ENCODE data around the gene PIP4K2A. TPM values are rescaled to one million over a fixed set of nuclear protein-coding genes. Genes with fewer than 3 reads are reported as not detected.

The PIP4K2A gene
- total RNA-seq, 1 donor from 2014 or later: 22.4 TPM

- H3K4me1 Mint-ChIP-seq (ENCODE audit: low read depth): peaks cover 19% of the 10 kb centered on the region
- no peak overlapping the region for H3K4me3 Mint-ChIP-seq (ENCODE audit: low read depth)
- no peak for DNase-seq (ENCODE audit: low spot score, unreplicated experiment)
- no peak overlapping the region for H3K27ac Mint-ChIP-seq
- no peaks in the 10 kb centered on the region for H3K9me3 Mint-ChIP-seq (ENCODE audit: low read depth)
- peaks cover 4% of the 10 kb centered on the region for H3K36me3 Mint-ChIP-seq (ENCODE audit: insufficient read depth)
- H3K27me3 Mint-ChIP-seq: no peaks in the 10 kb centered on the region
- TF ChIP-seq CTCF (IDR thresholded peaks at IDR 0.05; ENCODE audit: unreplicated experiment): no peak
Measured at GRCh38 chr10:22597138-22597537, 117.2 kb downstream of the PIP4K2A start.

- no peak for TF ChIP-seq CTCF (IDR thresholded peaks at IDR 0.05; ENCODE audit: unreplicated experiment)
- H3K9me3 Mint-ChIP-seq (ENCODE audit: low read depth): no peaks in the 10 kb centered on the region
- H3K27me3 Mint-ChIP-seq: no peaks in the 10 kb centered on the region
- no peak overlapping the region for H3K4me3 Mint-ChIP-seq (ENCODE audit: low read depth)
- DNase-seq (ENCODE audit: low spot score, unreplicated experiment): no peak
- no peak overlapping the region for H3K27ac Mint-ChIP-seq
- peaks cover 5% of the 10 kb centered on the region for H3K36me3 Mint-ChIP-seq (ENCODE audit: insufficient read depth)
- H3K4me1 Mint-ChIP-seq (ENCODE audit: low read depth): peaks cover 16% of the 10 kb centered on the region
Measured at GRCh38 chr10:22593636-22594198, 120.7 kb downstream of the PIP4K2A start.

- no peak overlapping the region for H3K27ac Mint-ChIP-seq
- H3K36me3 Mint-ChIP-seq (ENCODE audit: insufficient read depth): peaks cover 5% of the 10 kb centered on the region
- TF ChIP-seq CTCF (IDR thresholded peaks at IDR 0.05; ENCODE audit: unreplicated experiment): no peak
- H3K27me3 Mint-ChIP-seq: no peaks in the 10 kb centered on the region
- H3K4me3 Mint-ChIP-seq (ENCODE audit: low read depth): no peak overlapping the region
- H3K4me1 Mint-ChIP-seq (ENCODE audit: low read depth): peaks cover 12% of the 10 kb centered on the region
- no peaks in the 10 kb centered on the region for H3K9me3 Mint-ChIP-seq (ENCODE audit: low read depth)
- no peak for DNase-seq (ENCODE audit: low spot score, unreplicated experiment)
Measured at GRCh38 chr10:22593026-22593425, 121.4 kb downstream of the PIP4K2A start.

GRCh38 chr10:22589851-22590514 is 124.4 kb downstream of the PIP4K2A start:
- TF ChIP-seq CTCF (IDR thresholded peaks at IDR 0.05; ENCODE audit: unreplicated experiment): no peak

GRCh38 chr10:22588462-22588861 is 125.9 kb downstream of the PIP4K2A start:
- no peaks in the 10 kb centered on the region for H3K9me3 Mint-ChIP-seq (ENCODE audit: low read depth)
- H3K4me1 Mint-ChIP-seq (ENCODE audit: low read depth): no peaks in the 10 kb centered on the region
- peaks cover 8% of the 10 kb centered on the region for H3K36me3 Mint-ChIP-seq (ENCODE audit: insufficient read depth)
- no peak overlapping the region for H3K4me3 Mint-ChIP-seq (ENCODE audit: low read depth)
- no peak for TF ChIP-seq CTCF (IDR thresholded peaks at IDR 0.05; ENCODE audit: unreplicated experiment)
- no peaks in the 10 kb centered on the region for H3K27me3 Mint-ChIP-seq
- no peak overlapping the region for H3K27ac Mint-ChIP-seq
- no peak for DNase-seq (ENCODE audit: low spot score, unreplicated experiment)

More at GRCh38 chr10:22589851-22590514, 124.4 kb downstream of the PIP4K2A start:
- Mint-ChIP-seq H3K27me3 (no peaks in the 10 kb centered on the region), H3K4me3 (ENCODE audit: low read depth) (no peak overlapping the region), H3K9me3 (ENCODE audit: low read depth) (no peaks in the 10 kb centered on the region), H3K27ac (no peak overlapping the region), H3K36me3 (ENCODE audit: insufficient read depth) (peaks cover 7% of the 10 kb centered on the region), H3K4me1 (ENCODE audit: low read depth) (peaks cover 3% of the 10 kb centered on the region)
- DNase-seq (ENCODE audit: low spot score, unreplicated experiment): no peak
